CD14-positive monocyte (primary cell): Measurements from ENCODE around the gene TBC1D22A. TPM values are rescaled to one million over a fixed set of nuclear protein-coding genes. Genes with fewer than 3 reads are reported as not detected.

Source experiments
- DNase-seq, 3 donors: peaks; one replicate each; pipeline ENCODE4 v3.0.0-alpha.2; 2011 to 2022
- H2AFZ ChIP-seq: 2 replicates; pipeline ENCODE4 v1.6.0; 2012; ENCODE audit warnings: mild to moderate bottlenecking, low read depth, low read length, inconsistent platforms; ENCODE audit not compliant: insufficient read depth, poor library complexity, severe bottlenecking
- H3K27ac ChIP-seq, 2 donors: 1 replicate in 1 of 2; 2 replicates in 1 of 2; pipeline ENCODE4 v1.5.1; 2012 to 2013; ENCODE audit warnings: low read length in 2 of 2, control low read depth in 1 of 2, inconsistent platforms in 1 of 2, low read depth in 1 of 2, mild to moderate bottlenecking in 1 of 2
- H3K27me3 ChIP-seq, 2 donors: one replicate each; pipeline versions ENCODE4 v1.6.0 to v1.6.1; 2011 to 2013; ENCODE audit warnings: low read length in 2 of 2; ENCODE audit not compliant: control insufficient read depth in 2 of 2, insufficient read depth in 2 of 2
- H3K36me3 ChIP-seq, 2 donors: replicated peaks in 1 of 2; 1 replicate in 1 of 2; 2 replicates in 1 of 2; pipeline versions ENCODE4 v1.5.1 to v1.6.1; 2012 to 2013; ENCODE audit warnings: low read length in 2 of 2, control low read depth in 1 of 2, inconsistent platforms in 1 of 2, mild to moderate bottlenecking in 1 of 2; ENCODE audit not compliant: insufficient read depth in 2 of 2, control insufficient read depth in 1 of 2
- H3K4me1 ChIP-seq, 2 donors: 1 replicate in 1 of 2; 2 replicates in 1 of 2; pipeline versions ENCODE4 v1.5.1 to v1.6.1; 2012 to 2013; ENCODE audit warnings: low read length in 2 of 2, control low read depth in 1 of 2, inconsistent platforms in 1 of 2, mild to moderate bottlenecking in 1 of 2, moderate library complexity in 1 of 2; ENCODE audit not compliant: insufficient read depth in 2 of 2, control insufficient read depth in 1 of 2
- H3K4me2 ChIP-seq: replicated peaks from 2 replicates; pipeline ENCODE3; 2012; ENCODE audit warnings: low read length, moderate library complexity, mild to moderate bottlenecking; ENCODE audit not compliant: poor library complexity, severe bottlenecking; ENCODE audit errors: extremely low read depth
- H3K4me3 ChIP-seq, 3 experiments: fragments of 200-600 bp in 1 of 3; sonication (generic) in 1 of 3; replicated peaks in 1 of 3; 1 replicate in 2 of 3; 2 replicates in 1 of 3; pipeline ENCODE4 v1.5.1; 2011 to 2013; ENCODE audit warnings: low read length in 3 of 3, mild to moderate bottlenecking in 3 of 3, control low read depth in 2 of 3, low read depth in 2 of 3, inconsistent platforms in 1 of 3, moderate library complexity in 1 of 3
- H3K79me2 ChIP-seq: 2 replicates; pipeline ENCODE4 v1.6.0; 2012; ENCODE audit warnings: mild to moderate bottlenecking, control low read depth, inconsistent platforms, low read length, moderate library complexity; ENCODE audit not compliant: insufficient read depth
- H3K9ac ChIP-seq: 2 replicates; pipeline ENCODE4 v1.6.0; 2017; ENCODE audit warnings: low read length, mild to moderate bottlenecking; ENCODE audit not compliant: insufficient read depth, poor library complexity, severe bottlenecking
- H3K9me3 ChIP-seq, 2 donors: replicated peaks in 1 of 2; 1 replicate in 1 of 2; 2 replicates in 1 of 2; pipeline versions ENCODE4 v1.5.1 to v1.6.1; 2012 to 2013; ENCODE audit warnings: low read length in 2 of 2, control low read depth in 1 of 2; ENCODE audit not compliant: control insufficient read depth in 1 of 2, insufficient read depth in 1 of 2
- H4K20me1 ChIP-seq: 2 replicates; pipeline ENCODE4 v1.6.0; 2012; ENCODE audit warnings: mild to moderate bottlenecking, low read length, control low read depth, moderate library complexity; ENCODE audit not compliant: insufficient read depth
- H3K27ac Mint-ChIP-seq, 7 donors: one replicate each; pipeline ENCODE4 v1.8.0; 2020; ENCODE audit warnings: mild to moderate bottlenecking in 7 of 7, mixed read lengths in 7 of 7, moderate library complexity in 6 of 7, inconsistent platforms in 2 of 7
- H3K27me3 Mint-ChIP-seq, 3 donors: one replicate each; pipeline ENCODE4 v1.8.0; 2021 to 2022; ENCODE audit warnings: low read depth in 3 of 3, mild to moderate bottlenecking in 3 of 3, mixed read lengths in 3 of 3, moderate library complexity in 3 of 3, inconsistent platforms in 1 of 3
- H3K36me3 Mint-ChIP-seq, 2 donors: one replicate each; pipeline ENCODE4 v1.8.0; 2020; ENCODE audit warnings: mixed read lengths in 2 of 2, inconsistent platforms in 1 of 2, mild to moderate bottlenecking in 1 of 2
- H3K4me1 Mint-ChIP-seq: one replicate; pipeline ENCODE4 v1.8.0; 2020; ENCODE audit warnings: mild to moderate bottlenecking, mixed read lengths
- H3K4me3 Mint-ChIP-seq, 2 donors: one replicate each; pipeline ENCODE4 v1.8.0; 2020; ENCODE audit warnings: mild to moderate bottlenecking in 2 of 2, mixed read lengths in 2 of 2, moderate library complexity in 1 of 2
- H3K9me3 Mint-ChIP-seq, 7 donors: one replicate each; pipeline ENCODE4 v1.8.0; 2020 to 2022; ENCODE audit warnings: mixed read lengths in 7 of 7, mild to moderate bottlenecking in 6 of 7, moderate library complexity in 6 of 7, inconsistent platforms in 2 of 7
- WGBS: methylation state at CpG from one replicate; pipeline ENCODE4 v1.1.5; 2013; ENCODE audit warnings: missing lambda C conversion rate; ENCODE audit not compliant: insufficient coverage; 5-methylcytosine and 5-hydroxymethylcytosine counted together
- intact Hi-C, 2 donors: fragments of 100-400 bp; cut with micrococcal nuclease; formaldehyde crosslinking; loops; one replicate each; pipeline versions ENCODE4 v1.15.0 to v1.15.1; 2023
- polyA plus RNA-seq, 3 donors: library from polyadenylated mRNA; depleted of rRNA in 1 of 3; unstranded in 2 of 3; stranded (reverse) in 1 of 3; fragments of 300-500 nt in 2 of 3; fragments of >200 nt in 1 of 3; fragmentation: Illumina TruSeq in 2 of 3; gene quantifications; 1 replicate in 2 of 3; 2 replicates in 1 of 3; pipeline ENCODE4 v1.2.3, GENCODE V29; 2012 to 2021
- TF ChIP-seq, protein P1 (sequence below): fragments of 200-600 bp; IDR thresholded peaks from one replicate; pipeline ENCODE4 v1.8.0; 2022; ENCODE audit warnings: antibody characterized with exemption, mild to moderate bottlenecking

TBC1D22A gene
- polyA plus RNA-seq, 3 donors, result 25.9 to 36.2 (median 29.5) TPM

GRCh38 chr22:47002692-47003091 lies 240.2 kb downstream of the TBC1D22A start:
- no peaks in the 10 kb centered on the region for H3K79me2 ChIP-seq
- no peaks in the 10 kb centered on the region for H3K9me3 Mint-ChIP-seq

DNA sequence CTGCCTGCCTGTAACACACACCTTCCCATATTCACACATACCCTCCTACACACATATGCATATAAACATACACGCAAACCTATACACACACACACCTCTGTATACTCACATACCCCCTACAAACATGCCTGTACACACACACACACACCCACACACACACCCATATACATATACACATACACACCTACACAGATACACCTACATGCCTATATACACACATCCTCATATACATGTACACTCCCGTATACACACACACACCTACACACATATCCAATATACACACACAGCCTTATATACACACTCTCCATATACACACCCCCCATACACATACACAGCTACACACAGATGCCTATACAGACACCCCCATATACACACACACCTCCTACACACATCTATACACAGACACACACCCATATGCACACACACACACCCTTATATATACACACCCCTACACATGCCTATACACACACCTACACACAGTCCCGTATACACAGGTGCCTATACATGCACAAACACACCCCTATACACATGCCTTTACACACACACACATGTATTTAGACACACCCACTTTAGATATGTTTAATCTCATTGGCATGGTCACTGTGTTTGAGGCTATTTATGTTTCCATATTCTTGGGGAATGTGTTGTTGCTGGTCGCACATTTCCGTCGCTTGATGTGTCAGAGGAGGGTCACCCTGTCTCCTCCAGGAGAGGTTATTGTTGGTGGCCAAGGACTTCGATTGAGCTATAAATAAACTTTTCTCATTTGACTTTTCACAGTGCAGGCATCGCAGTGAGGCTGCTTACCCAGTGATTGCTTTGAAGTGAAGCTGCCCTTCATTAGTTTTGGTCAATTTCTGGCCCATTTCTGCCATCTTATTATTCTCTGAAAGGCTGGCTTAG lies 243.3 kb downstream of the TBC1D22A start:
- Histone ChIP-seq H3K4me2 (no peak overlapping the region), H4K20me1 (peaks cover 84% of the 10 kb centered on the region), H3K9me3 (no peaks in the 10 kb centered on the region), H3K4me1 (no peaks in the 10 kb centered on the region), H3K27me3 (no peaks in the 10 kb centered on the region), H2AFZ (no peak overlapping the region), H3K4me3 (no peak overlapping the region), H3K9ac (no peak overlapping the region), H3K36me3 (peaks cover 37 to 83% of the 10 kb centered on the region in 2 donors), H3K79me2 (no peaks in the 10 kb centered on the region), H3K27ac (no peak overlapping the region)
- Mint-ChIP-seq H3K4me1 (no peaks in the 10 kb centered on the region), H3K27me3 (peaks cover 0 to 2% (median 0%) of the 10 kb centered on the region in 3 donors), H3K27ac (no peak overlapping the region), H3K9me3 (no peaks in the 10 kb centered on the region), H3K4me3 (no peak overlapping the region), H3K36me3 (peaks cover 11 to 23% of the 10 kb centered on the region in 2 donors)
- intact Hi-C loops, result no loop called here
- WGBS, result 98% methylated on average over 6 of the region's 8 CpGs
- DNase-seq, result no peak
- TF ChIP-seq, protein P1, sequence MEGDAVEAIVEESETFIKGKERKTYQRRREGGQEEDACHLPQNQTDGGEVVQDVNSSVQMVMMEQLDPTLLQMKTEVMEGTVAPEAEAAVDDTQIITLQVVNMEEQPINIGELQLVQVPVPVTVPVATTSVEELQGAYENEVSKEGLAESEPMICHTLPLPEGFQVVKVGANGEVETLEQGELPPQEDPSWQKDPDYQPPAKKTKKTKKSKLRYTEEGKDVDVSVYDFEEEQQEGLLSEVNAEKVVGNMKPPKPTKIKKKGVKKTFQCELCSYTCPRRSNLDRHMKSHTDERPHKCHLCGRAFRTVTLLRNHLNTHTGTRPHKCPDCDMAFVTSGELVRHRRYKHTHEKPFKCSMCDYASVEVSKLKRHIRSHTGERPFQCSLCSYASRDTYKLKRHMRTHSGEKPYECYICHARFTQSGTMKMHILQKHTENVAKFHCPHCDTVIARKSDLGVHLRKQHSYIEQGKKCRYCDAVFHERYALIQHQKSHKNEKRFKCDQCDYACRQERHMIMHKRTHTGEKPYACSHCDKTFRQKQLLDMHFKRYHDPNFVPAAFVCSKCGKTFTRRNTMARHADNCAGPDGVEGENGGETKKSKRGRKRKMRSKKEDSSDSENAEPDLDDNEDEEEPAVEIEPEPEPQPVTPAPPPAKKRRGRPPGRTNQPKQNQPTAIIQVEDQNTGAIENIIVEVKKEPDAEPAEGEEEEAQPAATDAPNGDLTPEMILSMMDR, result no peak

More at GRCh38 chr22:47002692-47003091, 240.2 kb downstream of the TBC1D22A start:
- H3K4me1 ChIP-seq, result no peaks in the 10 kb centered on the region
- intact Hi-C loops, result no loop called here
- no peak for DNase-seq
- H4K20me1 ChIP-seq, result peaks cover 80% of the 10 kb centered on the region
- H3K4me3 ChIP-seq, result no peak overlapping the region
- H2AFZ ChIP-seq, result no peak overlapping the region
- H3K9me3 ChIP-seq, result no peaks in the 10 kb centered on the region
- H3K36me3 ChIP-seq, result peaks cover 32 to 78% of the 10 kb centered on the region in 2 donors
- H3K27ac ChIP-seq, result no peak overlapping the region
- H3K9ac ChIP-seq, result no peak overlapping the region
- H3K36me3 Mint-ChIP-seq, result peaks cover 34 to 36% of the 10 kb centered on the region in 2 donors
- WGBS, result 95% methylated on average over 6 of the region's 8 CpGs
- no peaks in the 10 kb centered on the region for H3K4me1 Mint-ChIP-seq
- no peaks in the 10 kb centered on the region for H3K27me3 ChIP-seq
- H3K4me2 ChIP-seq, result no peak overlapping the region
- H3K27me3 Mint-ChIP-seq, result peaks cover 0 to 2% (median 2%) of the 10 kb centered on the region in 3 donors
- TF ChIP-seq, protein P1, result no peak
- H3K27ac Mint-ChIP-seq, result peak overlapping the region in 2 of 7 donors; percentile 47 to 76
- H3K4me3 Mint-ChIP-seq, result no peak overlapping the region
